Endothelial cell of hepatic sinusoid (primary cell): ENCODE measurements around the gene ENDOD1.

Experiments used
- in situ Hi-C: cut with HindIII; loops from 2 replicates; pipeline ENCODE4 v1.10.0; 2017; ENCODE audit warnings: low sequenced_read_pairs

The ENDOD1 gene

DNA sequence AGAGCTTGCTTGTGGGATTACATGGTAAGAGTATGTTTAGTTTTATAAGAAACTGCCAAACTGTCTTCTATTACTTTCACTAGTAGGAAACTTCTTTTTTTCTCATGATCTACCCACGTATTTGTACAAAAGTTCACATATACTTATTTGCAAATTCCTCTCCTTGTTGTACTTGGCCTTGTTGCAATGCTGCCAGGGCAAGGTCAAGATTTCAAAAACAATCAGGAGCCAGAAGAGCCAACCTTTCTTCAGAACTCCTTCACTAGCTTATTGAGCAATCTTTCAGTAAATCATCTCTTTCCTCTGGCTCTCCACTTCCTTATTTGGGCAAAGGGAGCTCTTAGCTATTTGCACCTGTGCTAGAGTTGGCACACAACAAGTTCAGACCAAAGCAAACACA is 13.2 kb upstream of the ENDOD1 start:
- in situ Hi-C loops, result no loop called here

DNA sequence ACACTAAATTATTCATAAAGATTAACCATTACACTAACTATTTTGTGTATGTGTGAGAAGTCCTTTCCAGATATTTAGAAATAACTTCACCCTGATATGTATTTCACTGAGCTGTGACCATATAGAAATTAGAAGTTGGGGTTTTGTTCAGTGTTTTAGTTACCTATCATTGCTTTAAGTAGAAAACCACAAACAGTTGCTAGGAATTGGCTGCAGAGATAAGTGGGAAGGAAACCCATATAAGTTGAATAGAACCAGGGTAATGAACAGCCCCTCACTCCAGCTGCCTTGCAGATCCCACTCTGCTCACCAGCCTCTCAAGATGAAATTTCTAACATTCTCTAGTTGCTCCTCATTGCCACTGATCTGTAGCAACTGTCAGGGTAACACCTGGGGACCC is 12.7 kb upstream of the ENDOD1 start:
- in situ Hi-C loops, result no loop called here

DNA sequence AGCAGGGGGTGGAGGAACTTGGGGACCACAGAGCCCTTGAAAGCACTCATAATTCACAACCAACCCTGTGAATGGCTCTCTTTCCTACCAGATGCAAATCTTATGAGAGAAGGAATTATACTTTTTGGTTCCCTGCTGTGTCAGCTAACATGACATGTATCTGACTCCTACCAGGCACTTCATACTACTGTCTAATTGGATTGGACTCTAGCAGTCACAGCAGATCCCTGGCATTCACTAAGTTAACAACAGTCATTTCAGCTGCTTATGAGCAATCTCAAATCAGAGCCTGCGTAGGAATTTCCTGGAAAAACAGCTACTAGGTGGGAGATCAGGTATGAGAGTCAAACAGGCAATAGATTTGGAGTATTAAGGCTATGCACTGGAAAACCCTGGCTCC is 11.1 kb upstream of the ENDOD1 start:
- in situ Hi-C loops, result no loop called here

DNA sequence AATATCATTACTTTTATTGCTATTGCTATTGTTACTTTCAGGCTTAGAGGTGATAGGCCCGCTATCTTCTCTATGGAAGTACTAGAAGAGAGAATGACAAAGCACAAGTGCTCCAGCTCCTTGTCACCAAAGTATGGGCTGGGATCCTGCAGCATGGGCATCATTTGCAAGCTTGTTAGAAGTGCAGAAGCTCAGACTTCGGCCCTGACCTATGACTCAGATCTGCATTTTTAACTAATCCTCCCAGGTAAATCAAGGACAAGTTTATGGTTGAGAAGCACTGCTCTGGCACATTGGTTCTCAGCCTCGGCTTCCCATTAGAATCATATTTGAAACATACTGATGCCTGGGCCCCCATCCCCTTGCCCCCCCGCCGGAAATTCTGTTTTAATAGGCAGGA is 8.6 kb upstream of the ENDOD1 start:
- in situ Hi-C loops, result no loop called here

DNA sequence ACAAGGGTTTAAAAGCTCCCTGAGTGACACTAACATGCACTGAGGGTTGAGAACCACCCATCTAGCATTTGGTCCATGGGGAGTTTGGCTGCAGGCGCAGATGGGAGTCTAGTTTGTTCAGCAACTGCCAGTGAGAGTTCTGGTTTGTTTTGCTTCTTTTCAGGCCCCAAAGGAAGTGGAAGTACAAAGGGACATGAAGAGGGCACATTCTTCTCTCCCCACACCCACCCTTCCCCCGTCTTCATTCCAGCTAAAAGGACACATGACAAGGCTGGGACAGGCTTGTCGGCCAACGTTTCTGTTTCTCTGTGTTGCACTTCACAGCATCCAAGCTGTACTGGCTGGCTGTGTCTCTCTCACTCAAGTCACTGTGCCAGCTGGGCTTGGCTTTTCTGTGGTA is 8.2 kb upstream of the ENDOD1 start:
- in situ Hi-C loops, result no loop called here

DNA sequence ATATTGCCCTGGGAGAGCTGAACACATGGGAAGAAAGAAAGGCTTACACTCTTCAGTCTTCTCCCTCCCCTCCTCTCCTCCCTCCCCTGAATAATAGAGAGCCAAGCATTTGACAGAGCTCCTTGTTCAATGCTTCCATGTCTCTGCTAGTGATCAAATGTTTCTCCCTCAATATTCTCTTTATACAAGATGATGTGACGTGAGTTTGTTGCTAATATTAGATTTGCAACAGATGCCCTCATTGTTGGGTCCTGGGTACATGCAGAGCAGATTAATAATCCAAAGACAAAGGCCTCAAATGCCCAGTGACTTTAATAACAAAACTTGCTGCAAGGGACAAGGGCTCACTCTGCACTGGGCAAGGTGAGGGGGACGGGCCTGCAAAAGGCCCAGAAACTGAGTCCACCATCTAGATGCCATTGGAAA is 7.1 kb upstream of the ENDOD1 start:
- in situ Hi-C loops, result no loop called here

DNA sequence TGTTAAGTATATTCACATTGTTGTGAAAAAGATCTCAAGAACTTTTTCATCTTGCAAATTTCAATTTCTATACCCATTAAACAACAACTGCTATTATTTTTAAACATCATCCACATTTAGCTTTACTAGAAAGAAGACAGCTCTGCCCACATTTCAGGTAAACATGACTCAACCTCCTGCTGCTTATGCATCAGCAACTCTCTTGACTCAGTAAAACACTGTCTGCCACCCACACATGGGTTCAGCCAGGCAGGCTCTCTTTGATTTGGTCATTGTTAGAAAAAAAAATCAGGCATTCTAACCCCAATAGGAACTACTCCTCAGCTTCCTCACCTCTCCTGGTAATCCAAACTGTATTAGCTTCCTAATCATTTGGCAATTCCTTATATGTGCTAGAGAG is 5.1 kb upstream of the ENDOD1 start:
- in situ Hi-C loops, result no loop called here

DNA sequence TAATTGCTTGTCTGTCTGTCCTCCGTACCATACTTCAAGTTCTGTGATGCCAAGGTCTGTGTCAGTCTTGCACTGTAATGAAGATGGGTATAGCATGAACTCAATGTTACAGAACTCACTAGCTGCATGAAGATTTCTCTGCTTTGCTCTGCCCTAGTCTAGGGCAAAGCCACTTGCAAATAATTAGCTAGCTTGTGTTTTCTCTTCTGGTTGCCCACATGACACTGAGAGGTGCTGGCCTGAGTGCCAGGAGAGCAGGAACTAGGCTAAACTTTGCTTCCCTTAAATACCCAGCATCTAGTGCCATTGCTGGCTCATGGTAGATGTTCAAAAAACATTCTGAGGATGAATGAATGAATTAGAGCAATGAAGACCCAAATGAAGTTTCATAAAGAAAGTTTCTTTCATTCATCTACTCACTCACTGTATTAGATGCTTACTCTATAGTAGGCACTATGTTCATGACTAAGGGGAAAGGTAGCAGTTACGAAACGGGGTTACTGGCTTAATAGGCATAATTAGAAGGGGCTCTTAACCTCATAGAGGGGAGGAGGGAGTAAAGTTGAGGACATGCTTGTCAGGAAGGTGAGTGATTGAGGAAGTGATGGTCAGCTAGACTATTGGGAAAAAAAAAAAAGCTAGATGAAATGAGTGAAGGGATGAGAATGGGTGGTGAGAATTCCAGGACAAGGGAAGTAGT is 4.4 kb upstream of the ENDOD1 start:
- in situ Hi-C loops, result no loop called here

DNA sequence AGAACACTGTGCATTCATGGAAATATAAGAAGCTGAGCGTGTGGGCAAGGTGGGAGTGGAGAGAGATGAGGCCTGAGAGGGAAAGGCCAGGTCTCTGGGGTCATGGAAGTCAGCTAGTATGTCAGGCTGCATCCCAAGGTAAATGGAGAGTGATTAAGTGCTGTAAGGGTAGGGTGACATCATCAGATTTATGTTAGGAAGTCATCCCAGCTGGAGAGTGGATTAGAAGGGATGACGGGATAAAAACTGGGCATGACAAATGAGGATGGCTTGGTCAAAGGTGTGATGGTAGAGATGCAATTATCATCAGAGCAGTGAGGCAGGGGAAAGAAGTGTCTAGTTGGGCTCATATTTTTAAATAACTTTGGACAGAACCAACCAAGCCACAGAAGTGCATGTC is 3.5 kb upstream of the ENDOD1 start:
- in situ Hi-C loops, result no loop called here

DNA sequence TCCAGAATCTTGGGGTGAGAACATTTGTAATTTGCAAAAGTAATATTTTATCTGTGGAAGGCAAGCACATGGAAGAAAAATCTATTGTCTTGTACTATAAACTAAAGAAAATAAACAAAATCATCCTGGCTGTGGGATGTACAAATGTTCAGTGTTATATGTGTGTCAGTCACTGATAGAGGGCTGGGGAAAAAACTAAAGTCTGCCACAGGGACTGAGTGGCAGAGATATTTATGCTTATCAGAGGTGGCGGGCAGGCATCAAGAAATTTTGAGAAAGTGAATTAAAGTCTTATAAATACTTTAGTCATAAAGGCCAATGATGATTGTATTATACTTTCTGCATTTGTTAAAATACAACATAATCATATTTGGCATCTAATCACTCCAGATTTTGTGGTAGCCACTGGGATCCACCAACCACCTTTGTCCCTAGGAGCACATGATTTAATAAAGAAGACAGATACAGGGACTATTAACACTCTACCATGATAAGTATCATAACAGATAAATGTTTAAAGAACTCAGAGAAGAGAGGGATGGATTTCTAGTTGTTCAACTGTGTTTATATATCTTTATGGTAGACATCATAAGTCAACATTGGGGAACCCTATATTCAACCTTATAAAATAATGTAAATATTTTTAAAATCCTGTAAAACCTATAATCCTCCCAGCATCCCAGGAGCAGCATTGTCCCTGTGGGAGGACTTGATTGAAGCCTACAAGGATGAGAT is 2.6 kb upstream of the ENDOD1 start:
- in situ Hi-C loops, result no loop called here

DNA sequence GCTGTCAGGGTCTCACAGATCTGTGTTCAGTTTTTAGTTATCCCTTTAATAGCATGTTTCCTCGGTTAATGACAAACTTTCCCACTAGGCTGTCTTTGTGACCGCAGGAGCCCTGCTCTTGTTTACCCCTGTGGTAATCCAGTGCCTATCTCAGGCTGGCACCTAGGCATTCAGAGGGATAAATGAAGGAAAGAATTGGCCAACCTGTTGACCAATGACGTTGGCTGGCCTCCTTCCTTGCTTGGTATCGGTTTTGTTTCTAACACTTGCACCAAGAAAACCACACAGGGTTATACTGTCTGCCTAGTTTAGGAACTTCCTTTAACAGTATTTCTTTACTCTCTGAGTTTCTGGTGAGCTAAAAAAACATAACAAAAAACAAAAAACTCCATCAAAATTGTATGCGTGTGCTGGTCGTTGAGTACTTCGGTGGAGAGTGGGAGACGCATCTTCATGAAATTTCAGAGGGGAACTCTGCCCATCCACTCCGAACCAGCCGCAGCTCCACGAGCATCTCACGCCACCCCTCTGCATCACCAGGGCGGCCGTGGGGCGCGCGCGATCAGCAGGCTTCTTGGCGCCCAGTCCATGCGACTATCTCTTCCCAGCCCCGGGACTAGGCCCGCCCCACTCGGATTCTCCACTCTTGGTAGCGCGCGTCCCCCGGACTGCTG is 563 bp upstream of the ENDOD1 start:
- in situ Hi-C loops, result no loop called here

DNA sequence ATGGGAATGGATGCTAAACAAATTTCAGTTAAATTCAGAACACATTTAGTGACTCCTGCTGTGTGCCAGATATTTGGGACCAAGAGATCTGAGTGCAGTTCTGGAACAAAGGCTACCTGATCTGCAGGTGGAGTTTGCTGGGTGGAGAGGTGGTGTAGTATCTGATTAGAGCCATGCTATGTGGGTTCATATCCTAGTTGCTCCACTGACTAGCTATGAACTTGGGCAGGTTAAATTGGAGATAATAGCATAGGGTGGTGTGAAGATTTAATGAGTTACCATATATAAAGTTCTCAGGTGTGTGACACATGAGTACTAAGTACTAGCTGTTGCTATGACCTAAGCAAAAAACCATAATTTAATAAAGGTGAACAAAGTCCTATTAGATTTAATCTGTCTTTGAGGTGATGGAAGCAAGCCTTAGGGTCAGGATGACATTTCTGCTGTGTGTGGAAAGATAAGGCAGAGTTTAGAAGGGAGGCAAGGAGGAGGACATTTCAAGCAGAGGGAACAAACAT is 2.1 kb downstream of the ENDOD1 start:
- in situ Hi-C loops, result no loop called here

DNA sequence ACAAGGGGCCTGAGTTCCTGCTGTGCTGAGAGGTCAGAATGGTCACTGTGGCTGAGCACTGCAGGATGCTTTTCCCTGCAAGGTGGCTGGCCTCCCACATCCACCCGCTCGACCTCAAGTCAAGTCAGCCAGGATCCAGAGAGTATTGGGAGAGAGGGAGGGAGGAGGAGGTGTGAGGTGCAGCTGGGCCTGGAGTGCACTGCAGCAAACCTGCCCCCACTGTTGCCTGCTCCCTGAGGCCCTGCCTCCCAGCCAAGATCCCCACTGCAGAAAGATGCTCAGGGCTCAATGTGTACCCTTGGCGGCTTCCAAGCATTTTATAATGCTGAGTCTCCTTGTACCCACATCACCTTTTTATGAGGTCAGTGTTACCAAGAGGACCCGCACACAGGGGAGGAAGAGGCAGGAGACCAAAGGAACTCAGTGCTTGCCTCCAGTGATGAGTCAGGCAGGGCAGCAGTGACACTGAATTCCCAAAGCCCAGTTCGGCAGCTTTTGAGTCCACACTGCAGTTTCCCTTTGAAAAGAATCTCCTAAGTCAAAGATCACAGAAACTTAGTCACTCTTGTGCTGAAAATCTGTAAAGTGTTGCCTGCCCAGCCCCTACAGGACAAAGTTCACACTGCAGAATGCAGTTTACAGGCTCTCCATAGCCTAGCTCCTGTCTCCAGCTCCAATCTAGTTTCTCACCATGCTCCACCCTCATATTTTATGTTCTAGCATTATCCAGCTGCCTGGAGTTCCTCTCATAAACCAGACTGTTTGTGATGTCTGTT is 3.1 kb downstream of the ENDOD1 start:
- in situ Hi-C loops, result no loop called here

DNA sequence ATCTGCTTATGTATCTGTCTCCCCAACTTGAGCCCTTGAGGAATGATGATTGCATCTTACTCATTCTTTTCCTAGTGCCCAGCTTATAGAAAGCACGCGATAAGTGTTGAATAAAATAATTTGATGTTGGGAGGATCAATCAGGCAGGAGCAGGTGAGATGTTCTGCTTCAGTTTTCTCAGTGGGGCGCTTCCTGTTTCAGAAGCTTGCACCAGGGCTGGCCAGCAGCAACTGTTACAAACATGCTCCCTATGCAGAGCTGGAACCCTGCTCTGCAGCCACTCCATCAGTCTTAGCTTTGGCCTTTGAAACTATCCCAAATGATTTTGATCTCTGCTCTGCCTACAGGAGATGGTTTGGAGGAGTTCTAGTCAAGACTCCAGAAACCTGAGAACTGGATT is 3.9 kb downstream of the ENDOD1 start:
- in situ Hi-C loops, result no loop called here

DNA sequence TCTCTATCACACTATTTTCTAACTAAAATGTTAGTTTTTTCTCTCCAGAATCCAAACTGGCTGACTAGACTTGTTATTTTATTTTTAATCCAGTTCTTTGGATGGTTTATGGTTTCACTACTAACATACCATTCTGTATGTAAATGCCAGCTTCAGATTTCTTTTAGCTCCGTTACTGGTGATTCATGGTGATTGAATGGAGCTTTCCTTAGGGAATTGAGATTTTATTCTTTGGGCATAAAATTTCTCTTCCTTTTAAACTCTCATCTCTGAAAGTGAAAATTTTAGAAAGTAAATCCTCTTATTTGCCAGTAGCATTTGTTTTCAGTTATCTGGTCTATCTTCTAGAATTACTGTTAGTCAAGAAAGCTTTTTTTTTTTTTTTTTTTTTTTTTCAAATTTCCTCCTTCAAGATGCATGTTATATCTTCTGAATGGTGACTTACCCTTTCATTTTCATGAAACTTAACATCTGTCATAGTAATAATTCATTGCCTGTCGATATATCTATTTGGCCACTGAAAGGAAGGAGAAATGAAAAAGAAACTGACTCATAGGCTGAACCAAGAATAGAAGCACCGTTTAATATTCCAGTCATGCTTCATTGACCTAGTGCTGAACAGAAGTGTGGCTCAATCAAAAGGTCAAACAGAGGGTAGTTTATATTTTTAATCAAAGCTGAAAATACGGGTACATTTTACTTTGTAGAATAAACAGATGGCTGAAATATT is 6.4 kb downstream of the ENDOD1 start:
- in situ Hi-C loops, result no loop called here

DNA sequence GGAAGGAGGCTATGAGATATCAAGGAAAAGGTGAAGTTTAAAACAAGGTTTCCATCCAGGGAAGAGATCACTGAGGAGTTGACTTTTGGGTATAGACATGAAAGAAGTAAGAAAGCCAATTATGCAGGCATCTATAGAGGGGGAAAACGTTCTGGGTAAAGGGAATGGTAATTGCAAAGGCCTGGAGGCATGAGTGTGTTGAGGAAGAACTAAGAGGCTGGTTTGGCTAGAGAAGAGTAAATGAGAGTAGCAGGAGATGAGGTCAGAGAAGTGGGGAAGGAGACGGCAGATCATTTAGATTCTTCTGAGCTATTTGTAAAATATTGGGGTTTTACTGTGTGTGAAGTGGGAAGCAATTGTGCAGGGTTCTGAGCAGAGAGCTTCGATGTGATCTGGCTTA is 7.6 kb downstream of the ENDOD1 start:
- in situ Hi-C loops, result no loop called here

DNA sequence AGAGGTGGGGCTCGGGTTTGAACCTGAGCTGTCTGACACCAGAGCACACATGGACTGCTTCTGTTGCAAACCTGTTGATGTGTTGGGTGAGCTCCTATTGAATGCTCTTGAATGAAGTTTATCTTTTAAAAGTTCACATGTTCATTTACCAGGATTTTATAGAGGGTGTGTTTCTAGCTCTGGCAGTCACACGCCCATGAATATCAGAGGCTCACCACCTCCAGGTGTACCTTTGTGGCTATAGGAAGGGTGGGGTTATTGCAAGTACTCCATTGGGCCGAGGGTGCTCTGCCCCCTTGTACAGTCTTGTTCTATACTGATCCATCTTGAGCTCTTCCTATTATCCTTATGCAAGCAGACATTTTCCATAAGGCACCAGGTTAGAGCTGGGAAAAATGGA is 9.2 kb downstream of the ENDOD1 start:
- in situ Hi-C loops, result no loop called here

DNA sequence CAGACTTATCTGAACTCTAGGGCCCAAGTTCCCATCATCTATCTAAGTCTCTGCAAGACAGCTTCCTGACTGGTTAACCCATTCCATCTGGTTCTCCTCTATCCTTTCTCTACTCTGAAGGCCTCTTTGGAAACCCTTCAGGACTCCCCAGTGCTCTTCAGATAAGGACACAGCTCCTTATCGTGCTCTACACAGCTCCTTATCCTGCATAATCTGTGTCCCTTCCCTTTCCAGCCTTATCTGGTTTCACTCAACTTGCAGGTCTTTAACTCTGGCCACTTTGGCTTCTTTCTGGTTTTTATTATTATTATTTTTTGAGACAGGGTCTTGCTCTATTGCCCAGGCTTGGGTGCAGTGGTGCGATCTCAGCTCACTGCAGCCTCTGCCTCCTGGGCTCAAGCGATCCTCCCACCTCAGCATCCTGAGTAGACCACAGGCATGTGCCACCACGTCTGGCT is 10.6 kb downstream of the ENDOD1 start:
- in situ Hi-C loops, result no loop called here

DNA sequence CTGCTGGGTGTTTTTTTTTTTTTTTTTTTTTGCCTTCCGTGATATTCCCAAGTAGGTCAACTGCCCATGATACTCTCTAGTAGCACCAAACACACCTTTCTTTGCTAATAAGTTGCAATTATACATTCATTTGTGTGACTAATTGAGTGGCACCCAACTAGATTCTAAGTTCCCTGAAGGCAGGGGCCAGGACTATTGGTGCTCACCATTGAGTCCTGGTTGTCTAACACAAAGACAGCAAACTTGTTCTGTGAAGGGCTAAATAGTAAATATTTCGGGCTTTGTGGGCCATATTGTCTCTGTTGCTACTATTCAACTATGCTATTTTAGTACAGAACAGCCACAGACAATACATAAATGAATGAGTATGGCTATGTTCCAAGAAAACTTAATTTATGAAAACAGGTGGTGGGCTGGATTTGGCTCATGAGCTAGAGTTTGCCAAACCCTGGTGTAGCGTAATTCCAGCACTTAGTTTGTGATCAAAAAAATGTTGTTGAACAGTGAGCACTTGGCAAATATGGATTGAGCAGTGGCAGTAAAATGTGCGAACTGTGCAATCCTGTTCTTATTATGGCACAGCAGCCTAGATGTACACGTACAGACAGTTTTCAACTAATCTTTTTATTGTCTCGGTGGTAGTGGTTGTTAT is 11.3 kb downstream of the ENDOD1 start:
- in situ Hi-C loops, result no loop called here

DNA sequence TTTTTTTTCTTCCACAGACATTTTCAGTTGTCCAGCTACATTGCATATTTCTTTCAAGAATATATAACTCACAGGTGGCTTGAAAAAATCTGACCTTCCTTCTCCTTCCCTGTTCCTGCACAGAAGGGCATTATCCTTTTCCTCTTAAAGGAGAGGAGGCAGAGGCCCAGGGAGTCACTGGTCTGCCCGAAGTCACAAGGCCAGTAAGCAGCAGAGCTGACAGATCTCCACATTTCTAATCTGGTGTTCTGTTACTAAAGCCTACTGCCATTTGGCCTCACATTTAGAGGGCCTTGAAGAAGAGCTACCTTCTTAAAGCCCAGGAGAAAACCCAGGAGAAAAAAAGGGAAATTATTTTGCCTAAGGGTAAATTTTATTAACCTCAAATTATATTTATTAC is 12.3 kb downstream of the ENDOD1 start:
- in situ Hi-C loops, result no loop called here
